K562 (cell line): ENCODE measurements around the gene FA2H.
"Not testable (repeated sequence)": the region's sequence is repeated elsewhere in the genome, so short reads cannot be mapped to it uniquely, and the experiment has no call there.

Experiments used
- CREM ChIP-seq: IDR thresholded peaks from 2 replicates; pipeline ENCODE4 v1.6.1; 2014; ENCODE audit warnings: antibody characterized with exemption, low read depth
- GATA2 ChIP-seq: sonication (generic); formaldehyde crosslinking; IDR thresholded peaks from 2 replicates; pipeline ENCODE4 v1.4.0; 2020; ENCODE audit warnings: mild to moderate bottlenecking, missing genetic modification reagents
- MGA ChIP-seq: fragments of 450-650 bp; IDR thresholded peaks from 2 replicates; pipeline ENCODE4 v1.6.1; 2016; ENCODE audit warnings: mild to moderate bottlenecking, moderate library complexity
- TAF1 ChIP-seq: IDR thresholded peaks from 2 replicates; pipeline ENCODE4 v1.6.1; 2011; ENCODE audit warnings: mild to moderate bottlenecking, low read length, moderate library complexity; ENCODE audit not compliant: insufficient read depth, control insufficient read depth, severe bottlenecking; ENCODE audit errors: extremely low read depth
- U2AF1 ChIP-seq: fragments of 200-400 bp; formaldehyde crosslinking; optimal IDR thresholded peaks from 2 replicates; pipeline ENCODE3; 2017; ENCODE audit warnings: mild to moderate bottlenecking, low read depth, low read length, moderate library complexity
- TF ChIP-seq, protein P1 (sequence below), 2 experiments: fragments of 450-650 bp; formaldehyde crosslinking in 1 of 2; IDR thresholded peaks; 2 replicates each; pipeline versions ENCODE4 v1.4.0 to v1.6.1; 2014 to 2020; ENCODE audit warnings: mild to moderate bottlenecking in 2 of 2, borderline replicate concordance in 1 of 2, low read depth in 1 of 2
- TF ChIP-seq, protein P2 (sequence below): sonication (generic); formaldehyde crosslinking; IDR thresholded peaks from 2 replicates; pipeline ENCODE4 v1.8.0; 2022; ENCODE audit warnings: mild to moderate bottlenecking, missing genetic modification reagents

GRCh38 chr16:74791749-74792148 is 17.1 kb upstream of the FA2H start:
- TF ChIP-seq, protein P1, sequence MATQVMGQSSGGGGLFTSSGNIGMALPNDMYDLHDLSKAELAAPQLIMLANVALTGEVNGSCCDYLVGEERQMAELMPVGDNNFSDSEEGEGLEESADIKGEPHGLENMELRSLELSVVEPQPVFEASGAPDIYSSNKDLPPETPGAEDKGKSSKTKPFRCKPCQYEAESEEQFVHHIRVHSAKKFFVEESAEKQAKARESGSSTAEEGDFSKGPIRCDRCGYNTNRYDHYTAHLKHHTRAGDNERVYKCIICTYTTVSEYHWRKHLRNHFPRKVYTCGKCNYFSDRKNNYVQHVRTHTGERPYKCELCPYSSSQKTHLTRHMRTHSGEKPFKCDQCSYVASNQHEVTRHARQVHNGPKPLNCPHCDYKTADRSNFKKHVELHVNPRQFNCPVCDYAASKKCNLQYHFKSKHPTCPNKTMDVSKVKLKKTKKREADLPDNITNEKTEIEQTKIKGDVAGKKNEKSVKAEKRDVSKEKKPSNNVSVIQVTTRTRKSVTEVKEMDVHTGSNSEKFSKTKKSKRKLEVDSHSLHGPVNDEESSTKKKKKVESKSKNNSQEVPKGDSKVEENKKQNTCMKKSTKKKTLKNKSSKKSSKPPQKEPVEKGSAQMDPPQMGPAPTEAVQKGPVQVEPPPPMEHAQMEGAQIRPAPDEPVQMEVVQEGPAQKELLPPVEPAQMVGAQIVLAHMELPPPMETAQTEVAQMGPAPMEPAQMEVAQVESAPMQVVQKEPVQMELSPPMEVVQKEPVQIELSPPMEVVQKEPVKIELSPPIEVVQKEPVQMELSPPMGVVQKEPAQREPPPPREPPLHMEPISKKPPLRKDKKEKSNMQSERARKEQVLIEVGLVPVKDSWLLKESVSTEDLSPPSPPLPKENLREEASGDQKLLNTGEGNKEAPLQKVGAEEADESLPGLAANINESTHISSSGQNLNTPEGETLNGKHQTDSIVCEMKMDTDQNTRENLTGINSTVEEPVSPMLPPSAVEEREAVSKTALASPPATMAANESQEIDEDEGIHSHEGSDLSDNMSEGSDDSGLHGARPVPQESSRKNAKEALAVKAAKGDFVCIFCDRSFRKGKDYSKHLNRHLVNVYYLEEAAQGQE (IDR thresholded peaks at IDR 0.05; ENCODE audit: borderline replicate concordance): not testable (repeated sequence)
- TF ChIP-seq, protein P1 (CRISPR knock-in tag; IDR thresholded peaks at IDR 0.05; ENCODE audit: low read depth): not testable (repeated sequence)
- not testable (repeated sequence) for TF ChIP-seq GATA2, MGA, TAF1, CREM, U2AF1
- TF ChIP-seq, protein P2, sequence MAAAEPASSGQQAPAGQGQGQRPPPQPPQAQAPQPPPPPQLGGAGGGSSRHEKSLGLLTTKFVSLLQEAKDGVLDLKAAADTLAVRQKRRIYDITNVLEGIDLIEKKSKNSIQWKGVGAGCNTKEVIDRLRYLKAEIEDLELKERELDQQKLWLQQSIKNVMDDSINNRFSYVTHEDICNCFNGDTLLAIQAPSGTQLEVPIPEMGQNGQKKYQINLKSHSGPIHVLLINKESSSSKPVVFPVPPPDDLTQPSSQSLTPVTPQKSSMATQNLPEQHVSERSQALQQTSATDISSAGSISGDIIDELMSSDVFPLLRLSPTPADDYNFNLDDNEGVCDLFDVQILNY: not testable (repeated sequence)
